HG02759 (cell line): Measurements from ENCODE around the gene LRFN2.

ENCODE experiments used
- ATAC-seq: cut with Tn5 transposase; IDR thresholded peaks from one replicate; pipeline ENCODE4 v1.9.1; 2021; ENCODE audit warnings: mild to moderate bottlenecking, moderate library complexity; ENCODE audit not compliant: unreplicated experiment

The LRFN2 gene

GRCh38 chr6:40439026-40439800 lies 148.0 kb downstream of the LRFN2 start:
- ATAC-seq, result no peak

GRCh38 chr6:40438246-40438887 lies 148.8 kb downstream of the LRFN2 start:
- ATAC-seq, result no peak

GRCh38 chr6:40437631-40438030 lies 149.5 kb downstream of the LRFN2 start:
- no peak for ATAC-seq

GRCh38 chr6:40436685-40437604 lies 150.2 kb downstream of the LRFN2 start:
- ATAC-seq, result no peak

GRCh38 chr6:40432982-40433381 lies 154.2 kb downstream of the LRFN2 start:
- no peak for ATAC-seq

- ATAC-seq, result no peak
These were observed 155.5 kb downstream of the LRFN2 start for GRCh38 chr6:40431706-40432105.

- no peak for ATAC-seq
These were observed 160.0 kb downstream of the LRFN2 start for GRCh38 chr6:40427196-40427595.

GRCh38 chr6:40426346-40427066 lies 160.7 kb downstream of the LRFN2 start:
- ATAC-seq, result no peak

- no peak for ATAC-seq
These were observed 161.8 kb downstream of the LRFN2 start for GRCh38 chr6:40425192-40425919.

GRCh38 chr6:40422046-40422445 lies 165.1 kb downstream of the LRFN2 start:
- no peak for ATAC-seq

GRCh38 chr6:40419946-40420728 lies 167.0 kb downstream of the LRFN2 start:
- no peak for ATAC-seq

GRCh38 chr6:40419377-40419776 lies 167.8 kb downstream of the LRFN2 start:
- no peak for ATAC-seq

- no peak for ATAC-seq
These were observed 170.1 kb downstream of the LRFN2 start for GRCh38 chr6:40417031-40417430.

- no peak for ATAC-seq
These were observed 172.5 kb downstream of the LRFN2 start for GRCh38 chr6:40414617-40415016.

- ATAC-seq, result no peak
These were observed 173.9 kb downstream of the LRFN2 start for GRCh38 chr6:40413239-40413638.

- no peak for ATAC-seq
These were observed 175.3 kb downstream of the LRFN2 start for GRCh38 chr6:40411881-40412280.

GRCh38 chr6:40410821-40411220 lies 176.3 kb downstream of the LRFN2 start:
- ATAC-seq, result no peak

- no peak for ATAC-seq
These were observed 177.3 kb downstream of the LRFN2 start for GRCh38 chr6:40409716-40410397.
